SK-N-SH treated with all-trans-retinoic acid at 6 μM for 48 hours (cell line): ENCODE results near the gene NRXN3.

Source experiments
- ATAC-seq: fragments of 200-7000 bp; cut with Tn5 transposase; 3 replicates; pipeline ENCODE4 v1.9.1; 2020; ENCODE audit warnings: mild to moderate bottlenecking, moderate library complexity
- ARNTL ChIP-seq: fragments of 450-650 bp; formaldehyde crosslinking; IDR thresholded peaks from 2 replicates; pipeline ENCODE4 v1.5.0; 2020; ENCODE audit warnings: low read depth, mild to moderate bottlenecking, moderate library complexity, borderline replicate concordance
- BACH2 ChIP-seq: fragments of 250-450 bp; sonication (Bioruptor Pico); IDR thresholded peaks from 2 replicates; pipeline ENCODE4 v1.9.0; 2021; ENCODE audit warnings: mild to moderate bottlenecking, borderline replicate concordance
- CREB5 ChIP-seq: fragments of 250-450 bp; sonication (Bioruptor Pico); IDR thresholded peaks from 2 replicates; pipeline ENCODE4 v1.5.1; 2020; ENCODE audit warnings: low read depth, mild to moderate bottlenecking, moderate library complexity
- CSDC2 ChIP-seq: fragments of 250-450 bp; sonication (Bioruptor Pico); IDR thresholded peaks from 2 replicates; pipeline ENCODE4 v1.5.0; 2020; ENCODE audit warnings: mild to moderate bottlenecking, moderate library complexity
- CSRNP3 ChIP-seq: fragments of 250-450 bp; sonication (Bioruptor Pico); IDR thresholded peaks from 2 replicates; pipeline ENCODE4 v1.5.1; 2021; ENCODE audit warnings: mild to moderate bottlenecking, moderate library complexity
- ESRRG ChIP-seq: fragments of 250-450 bp; sonication (Bioruptor Pico); IDR thresholded peaks from 2 replicates; pipeline ENCODE4 v1.6.1; 2021; ENCODE audit warnings: mild to moderate bottlenecking
- GLIS3 ChIP-seq: fragments of 250-450 bp; sonication (Bioruptor Pico); IDR thresholded peaks from 2 replicates; pipeline ENCODE4 v1.5.0; 2020; ENCODE audit warnings: mild to moderate bottlenecking, moderate library complexity
- ISL1 ChIP-seq: fragments of 250-450 bp; sonication (Bioruptor Pico); IDR thresholded peaks from 2 replicates; pipeline ENCODE4 v2.1.2; 2022; ENCODE audit warnings: mild to moderate bottlenecking, moderate library complexity
- OSR1 ChIP-seq: fragments of 250-450 bp; sonication (Bioruptor Pico); IDR thresholded peaks from 2 replicates; pipeline ENCODE4 v1.8.0; 2022; ENCODE audit warnings: moderate library complexity, mild to moderate bottlenecking, inconsistent platforms
- POU6F1 ChIP-seq: fragments of 250-450 bp; sonication (Bioruptor Pico); IDR thresholded peaks from 2 replicates; pipeline ENCODE4 v1.8.0; 2021; ENCODE audit warnings: low read depth, mild to moderate bottlenecking, moderate library complexity, borderline replicate concordance
- PPARA ChIP-seq: fragments of 250-450 bp; sonication (Bioruptor Pico); IDR thresholded peaks from 2 replicates; pipeline ENCODE4 v1.5.0; 2020; ENCODE audit warnings: mild to moderate bottlenecking, borderline replicate concordance
- RARB ChIP-seq: fragments of 250-450 bp; sonication (Bioruptor Pico); IDR thresholded peaks from 2 replicates; pipeline ENCODE4 v1.8.0; 2021; ENCODE audit warnings: mild to moderate bottlenecking, moderate library complexity
- SNAI2 ChIP-seq: fragments of 250-450 bp; sonication (Bioruptor Pico); IDR thresholded peaks from 2 replicates; pipeline ENCODE4 v1.5.0; 2020; ENCODE audit warnings: mild to moderate bottlenecking, moderate library complexity
- TCF4 ChIP-seq: fragments of 250-450 bp; sonication (Bioruptor Pico); IDR thresholded peaks from 2 replicates; pipeline ENCODE4 v1.8.0; 2021; ENCODE audit warnings: mild to moderate bottlenecking, moderate library complexity, borderline replicate concordance
- TOX ChIP-seq: fragments of 250-450 bp; sonication (Bioruptor Pico); IDR thresholded peaks from 2 replicates; pipeline ENCODE4 v1.8.0; 2021; ENCODE audit warnings: mild to moderate bottlenecking, moderate library complexity, borderline replicate concordance
- ZC3H10 ChIP-seq: fragments of 250-450 bp; sonication (Bioruptor Pico); IDR thresholded peaks from 2 replicates; pipeline ENCODE4 v1.5.1; 2021; ENCODE audit warnings: mild to moderate bottlenecking, moderate library complexity
- ZFP3 ChIP-seq: fragments of 250-450 bp; sonication (Bioruptor Pico); IDR thresholded peaks from 2 replicates; pipeline ENCODE4 v1.5.0; 2020; ENCODE audit warnings: mild to moderate bottlenecking, moderate library complexity
- ZFP30 ChIP-seq: fragments of 450-650 bp; formaldehyde crosslinking; IDR thresholded peaks from 2 replicates; pipeline ENCODE4 v1.5.0; 2022; ENCODE audit warnings: mild to moderate bottlenecking, moderate library complexity
- ZNF565 ChIP-seq: fragments of 450-650 bp; formaldehyde crosslinking; conservative IDR thresholded peaks from 2 replicates; pipeline ENCODE4 v1.5.0; 2020; ENCODE audit warnings: low read depth, mild to moderate bottlenecking, moderate library complexity
- ZNF70 ChIP-seq: fragments of 450-650 bp; formaldehyde crosslinking; IDR thresholded peaks from 2 replicates; pipeline ENCODE4 v1.5.0; 2020; ENCODE audit warnings: mild to moderate bottlenecking, moderate library complexity
- ZNF8 ChIP-seq: fragments of 450-650 bp; formaldehyde crosslinking; IDR thresholded peaks from 2 replicates; pipeline ENCODE4 v1.5.0; 2020; ENCODE audit warnings: mild to moderate bottlenecking, moderate library complexity
- TF ChIP-seq, protein P1 (sequence below): fragments of 250-450 bp; sonication (Bioruptor Pico); IDR thresholded peaks from 2 replicates; pipeline ENCODE4 v1.5.0; 2020; ENCODE audit warnings: mild to moderate bottlenecking, moderate library complexity
- TF ChIP-seq, protein P2 (sequence below): fragments of 250-450 bp; sonication (Bioruptor Pico); IDR thresholded peaks from 2 replicates; pipeline ENCODE4 v1.8.0; 2020; ENCODE audit warnings: mild to moderate bottlenecking, moderate library complexity, borderline replicate concordance

Gene NRXN3

GRCh38 chr14:79551523-79551922, 1381.3 kb downstream of the NRXN3 start:
- ATAC-seq: no peak
- no peak for TF ChIP-seq CSDC2 (CRISPR knock-in tag)
- TF ChIP-seq ESRRG (CRISPR knock-in tag): no peak
- TF ChIP-seq GLIS3: no peak
- TF ChIP-seq ZFP3 (CRISPR knock-in tag): no peak
- no peak for TF ChIP-seq CSRNP3 (CRISPR knock-in tag)
- TF ChIP-seq TOX (CRISPR knock-in tag): no peak
- TF ChIP-seq CREB5 (CRISPR knock-in tag): no peak
- TF ChIP-seq ARNTL (CRISPR knock-in tag): no peak
- TF ChIP-seq BACH2 (CRISPR knock-in tag): no peak
- no peak for TF ChIP-seq ZC3H10 (CRISPR knock-in tag)
- no peak for TF ChIP-seq RARB (CRISPR knock-in tag)
- no peak for TF ChIP-seq ISL1 (CRISPR knock-in tag)
- no peak for TF ChIP-seq POU6F1
- TF ChIP-seq TCF4 (CRISPR knock-in tag): no peak
- TF ChIP-seq ZNF8 (CRISPR knock-in tag): no peak
- no peak for TF ChIP-seq ZNF565 (CRISPR knock-in tag)
- TF ChIP-seq, protein P1, sequence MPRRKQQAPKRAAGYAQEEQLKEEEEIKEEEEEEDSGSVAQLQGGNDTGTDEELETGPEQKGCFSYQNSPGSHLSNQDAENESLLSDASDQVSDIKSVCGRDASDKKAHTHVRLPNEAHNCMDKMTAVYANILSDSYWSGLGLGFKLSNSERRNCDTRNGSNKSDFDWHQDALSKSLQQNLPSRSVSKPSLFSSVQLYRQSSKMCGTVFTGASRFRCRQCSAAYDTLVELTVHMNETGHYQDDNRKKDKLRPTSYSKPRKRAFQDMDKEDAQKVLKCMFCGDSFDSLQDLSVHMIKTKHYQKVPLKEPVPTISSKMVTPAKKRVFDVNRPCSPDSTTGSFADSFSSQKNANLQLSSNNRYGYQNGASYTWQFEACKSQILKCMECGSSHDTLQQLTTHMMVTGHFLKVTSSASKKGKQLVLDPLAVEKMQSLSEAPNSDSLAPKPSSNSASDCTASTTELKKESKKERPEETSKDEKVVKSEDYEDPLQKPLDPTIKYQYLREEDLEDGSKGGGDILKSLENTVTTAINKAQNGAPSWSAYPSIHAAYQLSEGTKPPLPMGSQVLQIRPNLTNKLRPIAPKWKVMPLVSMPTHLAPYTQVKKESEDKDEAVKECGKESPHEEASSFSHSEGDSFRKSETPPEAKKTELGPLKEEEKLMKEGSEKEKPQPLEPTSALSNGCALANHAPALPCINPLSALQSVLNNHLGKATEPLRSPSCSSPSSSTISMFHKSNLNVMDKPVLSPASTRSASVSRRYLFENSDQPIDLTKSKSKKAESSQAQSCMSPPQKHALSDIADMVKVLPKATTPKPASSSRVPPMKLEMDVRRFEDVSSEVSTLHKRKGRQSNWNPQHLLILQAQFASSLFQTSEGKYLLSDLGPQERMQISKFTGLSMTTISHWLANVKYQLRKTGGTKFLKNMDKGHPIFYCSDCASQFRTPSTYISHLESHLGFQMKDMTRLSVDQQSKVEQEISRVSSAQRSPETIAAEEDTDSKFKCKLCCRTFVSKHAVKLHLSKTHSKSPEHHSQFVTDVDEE (CRISPR knock-in tag): no peak
- no peak for TF ChIP-seq SNAI2
- TF ChIP-seq, protein P2, sequence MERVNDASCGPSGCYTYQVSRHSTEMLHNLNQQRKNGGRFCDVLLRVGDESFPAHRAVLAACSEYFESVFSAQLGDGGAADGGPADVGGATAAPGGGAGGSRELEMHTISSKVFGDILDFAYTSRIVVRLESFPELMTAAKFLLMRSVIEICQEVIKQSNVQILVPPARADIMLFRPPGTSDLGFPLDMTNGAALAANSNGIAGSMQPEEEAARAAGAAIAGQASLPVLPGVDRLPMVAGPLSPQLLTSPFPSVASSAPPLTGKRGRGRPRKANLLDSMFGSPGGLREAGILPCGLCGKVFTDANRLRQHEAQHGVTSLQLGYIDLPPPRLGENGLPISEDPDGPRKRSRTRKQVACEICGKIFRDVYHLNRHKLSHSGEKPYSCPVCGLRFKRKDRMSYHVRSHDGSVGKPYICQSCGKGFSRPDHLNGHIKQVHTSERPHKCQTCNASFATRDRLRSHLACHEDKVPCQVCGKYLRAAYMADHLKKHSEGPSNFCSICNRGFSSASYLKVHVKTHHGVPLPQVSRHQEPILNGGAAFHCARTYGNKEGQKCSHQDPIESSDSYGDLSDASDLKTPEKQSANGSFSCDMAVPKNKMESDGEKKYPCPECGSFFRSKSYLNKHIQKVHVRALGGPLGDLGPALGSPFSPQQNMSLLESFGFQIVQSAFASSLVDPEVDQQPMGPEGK (CRISPR knock-in tag): no peak

DNA sequence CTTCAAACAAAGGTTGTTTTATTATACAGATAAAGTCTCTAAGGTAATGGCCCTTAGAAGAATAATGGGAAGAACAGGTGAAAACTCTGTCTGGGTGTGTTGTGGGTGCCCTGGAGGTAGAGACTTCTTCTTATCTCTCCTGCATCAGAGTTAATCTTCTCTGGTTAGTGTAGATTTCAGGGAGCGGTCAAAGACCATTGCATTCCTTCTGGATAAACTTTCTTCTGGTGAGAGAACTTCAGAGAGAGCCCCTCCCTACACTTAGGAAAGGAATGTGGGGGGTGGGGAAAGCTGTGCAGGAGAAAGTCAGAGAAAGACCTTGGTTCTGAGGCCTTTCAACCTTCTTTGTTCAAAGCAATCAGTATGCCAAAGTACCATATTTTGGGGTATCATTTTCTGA, 1382.6 kb downstream of the NRXN3 start:
- ATAC-seq: no peak
- TF ChIP-seq OSR1 (CRISPR knock-in tag): no peak
- no peak for TF ChIP-seq GLIS3
- TF ChIP-seq POU6F1: no peak
- no peak for TF ChIP-seq BACH2 (CRISPR knock-in tag)
- no peak for TF ChIP-seq ZFP3 (CRISPR knock-in tag)
- no peak for TF ChIP-seq ZNF565 (CRISPR knock-in tag)
- TF ChIP-seq, protein P1 (CRISPR knock-in tag): no peak
- no peak for TF ChIP-seq CREB5 (CRISPR knock-in tag)
- no peak for TF ChIP-seq ZFP30 (CRISPR knock-in tag)
- TF ChIP-seq ESRRG (CRISPR knock-in tag): no peak
- no peak for TF ChIP-seq ZNF70 (CRISPR knock-in tag)
- no peak for TF ChIP-seq PPARA (CRISPR knock-in tag)
- no peak for TF ChIP-seq ZNF8 (CRISPR knock-in tag)
- TF ChIP-seq ARNTL (CRISPR knock-in tag): no peak
- TF ChIP-seq TOX (CRISPR knock-in tag): no peak
- no peak for TF ChIP-seq ZC3H10 (CRISPR knock-in tag)
- no peak for TF ChIP-seq SNAI2
